Measurements from ENCODE around the gene NAB2.

Gene NAB2

GRCh38 chr12:57087010-57087690 is 1.8 kb upstream of the NAB2 start (continued):
- TF ChIP-seq GLIS2 (tag by site-specific recombination; IDR thresholded peaks at IDR 0.05) (peak; percentile 63), ZNF24 (tag by site-specific recombination; IDR thresholded peaks at IDR 0.05) (peak; percentile 43; the same call in 1 of the 2 replicates), ZFHX2 (tag by site-specific recombination; conservative IDR thresholded peaks at IDR 0.05) (peak; percentile 70), BCL11A (tag by site-specific recombination; IDR thresholded peaks at IDR 0.05; ENCODE audit: low read depth) (peak; percentile 51; the same call in 1 of the 2 replicates), ZNF248 (tag by site-specific recombination; IDR thresholded peaks at IDR 0.05) (no peak), ZBTB20 (tag by site-specific recombination; IDR thresholded peaks at IDR 0.05) (peak; percentile 89), ZNF112 (tag by site-specific recombination; IDR thresholded peaks at IDR 0.05) (no peak), ZBTB8A (tag by site-specific recombination; IDR thresholded peaks at IDR 0.05) (peak; percentile 94), ZNF48 (tag by site-specific recombination; IDR thresholded peaks at IDR 0.05) (no peak), ZNF335 (tag by site-specific recombination; conservative IDR thresholded peaks at IDR 0.05) (peak; percentile 16; the same call in 1 of the 2 replicates), ZNF449 (tag by site-specific recombination; IDR thresholded peaks at IDR 0.05) (0 out of 2 replicates have a peak, but pooled peaks have one; percentile 24), ZNF426 (tag by site-specific recombination; IDR thresholded peaks at IDR 0.05) (no peak), ZNF140 (tag by site-specific recombination; IDR thresholded peaks at IDR 0.05) (no peak), ZIC2 (tag by site-specific recombination; IDR thresholded peaks at IDR 0.05) (peak; percentile 60), KLF7 (tag by site-specific recombination; IDR thresholded peaks at IDR 0.05; ENCODE audit: borderline replicate concordance) (0 out of 2 replicates have a peak, but pooled peaks have one; percentile 11)
- TF ChIP-seq, protein P1, sequence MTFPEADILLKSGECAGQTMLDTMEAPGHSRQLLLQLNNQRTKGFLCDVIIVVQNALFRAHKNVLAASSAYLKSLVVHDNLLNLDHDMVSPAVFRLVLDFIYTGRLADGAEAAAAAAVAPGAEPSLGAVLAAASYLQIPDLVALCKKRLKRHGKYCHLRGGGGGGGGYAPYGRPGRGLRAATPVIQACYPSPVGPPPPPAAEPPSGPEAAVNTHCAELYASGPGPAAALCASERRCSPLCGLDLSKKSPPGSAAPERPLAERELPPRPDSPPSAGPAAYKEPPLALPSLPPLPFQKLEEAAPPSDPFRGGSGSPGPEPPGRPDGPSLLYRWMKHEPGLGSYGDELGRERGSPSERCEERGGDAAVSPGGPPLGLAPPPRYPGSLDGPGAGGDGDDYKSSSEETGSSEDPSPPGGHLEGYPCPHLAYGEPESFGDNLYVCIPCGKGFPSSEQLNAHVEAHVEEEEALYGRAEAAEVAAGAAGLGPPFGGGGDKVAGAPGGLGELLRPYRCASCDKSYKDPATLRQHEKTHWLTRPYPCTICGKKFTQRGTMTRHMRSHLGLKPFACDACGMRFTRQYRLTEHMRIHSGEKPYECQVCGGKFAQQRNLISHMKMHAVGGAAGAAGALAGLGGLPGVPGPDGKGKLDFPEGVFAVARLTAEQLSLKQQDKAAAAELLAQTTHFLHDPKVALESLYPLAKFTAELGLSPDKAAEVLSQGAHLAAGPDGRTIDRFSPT (tag by site-specific recombination; IDR thresholded peaks at IDR 0.05), result no peak
- TF ChIP-seq, protein P2, sequence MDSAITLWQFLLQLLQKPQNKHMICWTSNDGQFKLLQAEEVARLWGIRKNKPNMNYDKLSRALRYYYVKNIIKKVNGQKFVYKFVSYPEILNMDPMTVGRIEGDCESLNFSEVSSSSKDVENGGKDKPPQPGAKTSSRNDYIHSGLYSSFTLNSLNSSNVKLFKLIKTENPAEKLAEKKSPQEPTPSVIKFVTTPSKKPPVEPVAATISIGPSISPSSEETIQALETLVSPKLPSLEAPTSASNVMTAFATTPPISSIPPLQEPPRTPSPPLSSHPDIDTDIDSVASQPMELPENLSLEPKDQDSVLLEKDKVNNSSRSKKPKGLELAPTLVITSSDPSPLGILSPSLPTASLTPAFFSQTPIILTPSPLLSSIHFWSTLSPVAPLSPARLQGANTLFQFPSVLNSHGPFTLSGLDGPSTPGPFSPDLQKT (IDR thresholded peaks at IDR 0.05; ENCODE audit: borderline replicate concordance, low read depth, low read length), result no peak
- TF ChIP-seq, protein P3, sequence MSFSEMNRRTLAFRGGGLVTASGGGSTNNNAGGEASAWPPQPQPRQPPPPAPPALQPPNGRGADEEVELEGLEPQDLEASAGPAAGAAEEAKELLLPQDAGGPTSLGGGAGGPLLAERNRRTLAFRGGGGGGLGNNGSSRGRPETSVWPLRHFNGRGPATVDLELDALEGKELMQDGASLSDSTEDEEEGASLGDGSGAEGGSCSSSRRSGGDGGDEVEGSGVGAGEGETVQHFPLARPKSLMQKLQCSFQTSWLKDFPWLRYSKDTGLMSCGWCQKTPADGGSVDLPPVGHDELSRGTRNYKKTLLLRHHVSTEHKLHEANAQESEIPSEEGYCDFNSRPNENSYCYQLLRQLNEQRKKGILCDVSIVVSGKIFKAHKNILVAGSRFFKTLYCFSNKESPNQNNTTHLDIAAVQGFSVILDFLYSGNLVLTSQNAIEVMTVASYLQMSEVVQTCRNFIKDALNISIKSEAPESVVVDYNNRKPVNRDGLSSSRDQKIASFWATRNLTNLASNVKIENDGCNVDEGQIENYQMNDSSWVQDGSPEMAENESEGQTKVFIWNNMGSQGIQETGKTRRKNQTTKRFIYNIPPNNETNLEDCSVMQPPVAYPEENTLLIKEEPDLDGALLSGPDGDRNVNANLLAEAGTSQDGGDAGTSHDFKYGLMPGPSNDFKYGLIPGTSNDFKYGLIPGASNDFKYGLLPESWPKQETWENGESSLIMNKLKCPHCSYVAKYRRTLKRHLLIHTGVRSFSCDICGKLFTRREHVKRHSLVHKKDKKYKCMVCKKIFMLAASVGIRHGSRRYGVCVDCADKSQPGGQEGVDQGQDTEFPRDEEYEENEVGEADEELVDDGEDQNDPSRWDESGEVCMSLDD (tag by site-specific recombination; IDR thresholded peaks at IDR 0.05), result 0 out of 2 replicates have a peak, but pooled peaks have one; percentile 9
